Muscle of arm (tissue), 12 donors: Measurements from ENCODE around the gene ADARB2. TPM values are rescaled to one million over a fixed set of nuclear protein-coding genes. Genes with fewer than 3 reads are reported as not detected.
A peak's percentile ranks its signal among the peaks of the same experiment; 100 is the strongest.
"Not testable (repeated sequence)": the region's sequence is repeated elsewhere in the genome, so short reads cannot be mapped to it uniquely, and the experiment has no call there.

Experiments
- DNase-seq: peaks from one replicate; pipeline ENCODE4 v3.0.0-alpha.2; 2013
- polyA plus RNA-seq, 12 donors: library from polyadenylated mRNA; unstranded; fragments of 120-200 nt; gene quantifications; one replicate each; pipeline ENCODE4 v1.2.1, GENCODE V29; 2013; ENCODE audit not compliant: insufficient read length in 12 of 12

ADARB2 gene
- polyA plus RNA-seq, 12 donors = 0.07 to 0.48 (median 0.32) TPM; not detected in 2

DNA sequence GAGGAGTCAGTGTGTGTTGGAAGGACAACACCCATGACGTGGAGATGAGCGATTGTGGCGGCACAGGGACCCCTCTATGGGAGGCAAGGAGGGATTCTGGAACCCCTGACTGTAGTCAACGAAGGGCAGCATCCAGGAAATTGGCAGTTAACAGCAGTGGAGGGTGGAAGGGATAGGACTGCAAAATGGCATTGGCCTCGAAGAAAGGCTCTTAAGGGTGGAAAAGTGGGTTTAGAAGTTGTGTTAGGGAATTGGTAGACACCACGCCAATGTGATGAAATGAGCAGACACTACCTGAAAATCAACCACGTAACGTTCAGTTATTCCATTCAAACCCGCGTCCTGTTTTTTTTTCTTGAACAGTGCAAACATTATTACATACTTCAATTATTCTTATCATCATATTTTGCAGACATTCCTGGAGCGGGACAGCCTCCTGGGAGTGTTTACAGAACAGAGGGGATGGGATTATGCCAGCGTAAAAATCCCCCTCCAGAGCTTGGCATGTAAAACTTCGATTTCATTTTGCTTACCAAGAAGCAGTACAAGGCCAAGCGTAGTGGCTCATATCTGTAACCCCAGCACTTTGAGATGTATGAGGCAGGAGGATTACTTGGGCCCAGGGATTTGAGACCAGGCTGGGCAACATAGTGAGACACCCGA, 409.0 kb downstream of the ADARB2 start:
- DNase-seq = no peak

DNA sequence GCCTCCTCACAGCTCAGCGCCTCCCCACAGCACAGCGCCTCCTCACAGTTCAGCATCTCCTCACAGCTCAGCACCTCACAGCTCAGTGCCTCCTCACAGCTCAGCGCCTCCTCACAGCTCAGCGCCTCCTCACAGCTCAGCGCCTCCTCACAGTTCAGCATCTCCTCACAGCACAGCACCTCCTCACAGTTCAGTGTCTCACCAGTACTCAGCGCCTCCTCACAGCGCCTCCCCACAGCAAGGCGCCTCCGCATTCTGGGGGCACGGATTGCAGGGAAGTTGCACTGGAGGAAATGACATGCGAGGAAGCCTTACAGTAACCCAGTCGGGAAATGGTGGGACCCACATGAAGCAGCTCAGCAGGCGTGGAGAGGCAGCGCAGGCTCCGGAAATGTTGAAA, 409.6 kb downstream of the ADARB2 start:
- no peak for DNase-seq

GRCh38 chr10:1326514-1326913, 410.8 kb downstream of the ADARB2 start:
- DNase-seq = not testable (repeated sequence)

GRCh38 chr10:1324903-1325302, 412.4 kb downstream of the ADARB2 start:
- peak; percentile 38 for DNase-seq

DNA sequence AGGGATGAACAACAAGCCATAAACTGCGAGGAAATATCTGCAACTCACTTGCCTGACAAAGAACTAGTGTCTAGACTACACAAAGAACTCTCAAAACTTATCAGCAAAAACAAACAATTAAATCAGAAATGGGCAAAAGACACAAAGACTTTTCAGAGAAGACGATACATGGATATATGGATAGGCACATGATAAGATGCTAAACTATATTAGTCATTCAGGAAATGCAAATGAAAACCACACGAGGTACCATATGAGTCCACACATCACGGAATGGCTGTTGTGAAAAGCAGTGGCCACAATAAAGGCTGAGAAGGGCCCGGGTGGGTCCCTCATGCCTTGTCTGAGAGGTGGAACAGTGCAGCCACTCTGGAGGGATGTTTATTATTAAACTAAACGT, 413.4 kb downstream of the ADARB2 start:
- DNase-seq = no peak

DNA sequence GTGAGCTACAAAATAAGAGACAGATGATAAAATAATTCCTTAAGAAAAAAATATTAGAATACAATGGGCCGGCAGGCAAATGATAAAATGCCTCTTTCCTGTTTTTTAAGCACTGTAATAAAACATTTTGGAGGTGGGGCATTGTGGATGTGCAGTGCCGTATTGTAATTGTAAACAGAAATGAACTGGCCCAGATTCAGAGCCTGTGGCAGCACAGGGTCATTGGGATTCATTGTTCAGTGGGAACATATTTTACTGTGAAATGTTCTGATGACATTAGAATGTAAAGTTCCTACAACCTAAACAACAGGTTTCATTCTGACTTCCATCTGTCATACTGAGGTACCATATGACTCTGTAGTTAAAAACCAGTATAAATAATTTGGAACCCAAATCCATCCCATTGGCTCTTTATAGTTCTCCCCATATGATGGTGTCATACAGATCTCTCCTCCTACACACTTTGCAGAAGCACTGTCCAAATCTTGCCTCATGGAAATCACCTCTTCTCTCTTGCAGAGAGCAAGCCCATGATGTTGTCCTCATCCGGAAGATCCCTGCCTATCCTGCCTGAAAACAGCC, 416.5 kb downstream of the ADARB2 start:
- DNase-seq = no peak

DNA sequence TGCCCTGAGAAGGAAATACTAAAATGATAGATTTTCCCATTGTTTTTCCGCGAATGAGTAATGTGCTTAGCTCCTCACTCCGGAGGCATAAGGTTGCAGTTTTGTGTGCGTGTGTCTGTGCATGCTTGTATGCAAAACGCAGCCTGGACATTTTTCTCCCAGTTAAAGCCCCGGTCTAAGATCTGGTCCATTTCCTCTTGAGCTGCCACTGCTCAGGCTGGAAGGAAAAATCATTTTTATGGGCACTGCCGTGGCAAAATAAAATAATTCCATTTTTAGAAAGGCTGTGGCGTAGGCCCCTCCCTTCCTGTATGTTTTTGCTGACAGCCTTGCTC, 420.5 kb downstream of the ADARB2 start:
- DNase-seq = no peak

DNA sequence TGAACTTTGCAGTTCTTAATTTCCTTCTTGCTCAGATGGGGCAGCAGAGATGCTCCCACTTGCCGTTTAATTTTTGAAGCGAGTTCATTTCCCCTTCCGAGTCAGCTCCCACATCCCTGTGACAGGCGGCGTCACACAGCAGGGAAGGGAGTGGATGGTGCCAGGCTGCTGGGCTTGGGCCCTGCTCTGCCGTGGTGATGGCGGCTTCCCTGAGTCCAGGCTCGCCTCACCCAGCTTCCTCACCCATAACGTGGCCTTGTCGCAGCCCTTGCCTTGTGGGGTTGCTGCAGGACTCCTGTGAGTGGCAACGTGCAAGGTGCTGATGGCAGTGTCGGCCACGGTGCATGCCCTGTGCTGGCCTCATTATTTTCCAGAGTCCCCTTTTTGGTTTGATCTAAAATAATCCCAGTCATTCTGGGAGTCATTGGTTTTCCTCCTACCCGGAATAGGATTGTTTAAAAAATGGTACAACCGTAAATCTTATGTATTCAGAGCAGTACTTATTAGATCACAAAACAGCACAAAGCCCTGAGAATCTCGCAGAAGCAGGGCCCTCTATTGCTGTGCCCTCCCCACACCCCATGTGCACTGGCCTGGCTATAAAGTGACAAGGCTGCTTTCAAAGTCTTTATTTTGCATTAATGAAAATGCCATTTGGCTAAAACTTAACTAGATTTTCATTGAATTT, 421.1 kb downstream of the ADARB2 start:
- no peak for DNase-seq

- no peak for DNase-seq
These were observed 422.1 kb downstream of the ADARB2 start for GRCh38 chr10:1315178-1315577.

- no peak for DNase-seq
These were observed 425.6 kb downstream of the ADARB2 start for GRCh38 chr10:1311726-1312125.

DNA sequence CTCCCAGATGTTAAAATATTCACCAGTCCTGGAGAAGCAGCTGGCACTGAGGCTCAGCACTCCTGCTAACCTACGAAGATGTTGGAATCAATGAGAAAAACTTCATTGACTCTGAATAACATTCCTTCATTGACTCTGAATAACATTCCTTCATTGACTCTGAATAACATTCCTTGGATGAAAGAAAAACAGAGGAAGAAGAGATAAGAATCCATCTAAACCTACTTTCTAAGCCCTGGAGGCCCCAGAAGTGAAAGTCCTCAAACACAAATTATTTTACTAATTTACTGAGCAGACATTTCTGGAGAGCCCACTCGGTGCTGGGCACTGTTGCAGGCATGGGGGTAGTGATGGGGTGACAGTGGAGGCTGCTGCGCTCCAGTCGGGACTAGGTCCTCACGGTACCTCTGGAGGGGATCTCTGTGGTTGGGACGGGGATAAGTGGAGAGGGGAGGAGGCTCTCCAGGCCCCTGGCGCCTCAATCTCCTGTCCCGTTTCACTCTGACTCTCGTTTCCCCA, 427.0 kb downstream of the ADARB2 start:
- no peak for DNase-seq

- DNase-seq = no peak
These were observed 427.6 kb downstream of the ADARB2 start for GRCh38 chr10:1309617-1310270.

DNA sequence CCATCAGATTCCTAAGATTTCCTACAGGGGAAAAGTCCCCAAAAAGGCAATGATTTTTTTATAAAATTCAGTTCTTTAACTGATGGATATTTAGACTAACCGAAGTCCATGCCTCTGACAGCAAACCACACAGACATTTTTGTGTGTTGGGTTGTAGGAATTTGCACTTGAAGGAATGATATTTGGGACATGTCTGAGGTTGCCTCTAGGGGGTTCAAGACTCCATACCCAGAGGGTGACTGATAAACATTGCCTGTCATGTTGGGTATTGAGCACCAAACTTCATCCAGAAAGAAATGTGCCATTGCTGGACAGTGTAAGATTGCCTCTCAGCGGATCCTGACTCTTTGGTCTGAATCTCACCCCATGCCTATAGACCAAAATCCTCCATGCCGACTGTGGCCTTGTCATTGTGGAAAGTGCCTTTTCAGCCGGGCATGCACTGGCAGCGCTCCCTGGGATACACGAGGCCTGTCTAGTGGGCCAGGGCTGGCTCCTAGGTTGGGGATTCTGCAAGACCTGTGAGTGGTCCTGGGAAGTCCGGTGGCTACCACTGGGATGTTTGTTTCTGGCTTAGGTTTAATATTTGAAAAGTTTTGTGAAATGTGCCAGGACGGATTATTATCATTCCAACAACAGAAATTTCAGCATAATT, 428.2 kb downstream of the ADARB2 start:
- DNase-seq = no peak

GRCh38 chr10:1308173-1308961, 429.0 kb downstream of the ADARB2 start:
- DNase-seq = no peak

- DNase-seq = no peak
These were observed 436.2 kb downstream of the ADARB2 start for GRCh38 chr10:1301143-1301542.

DNA sequence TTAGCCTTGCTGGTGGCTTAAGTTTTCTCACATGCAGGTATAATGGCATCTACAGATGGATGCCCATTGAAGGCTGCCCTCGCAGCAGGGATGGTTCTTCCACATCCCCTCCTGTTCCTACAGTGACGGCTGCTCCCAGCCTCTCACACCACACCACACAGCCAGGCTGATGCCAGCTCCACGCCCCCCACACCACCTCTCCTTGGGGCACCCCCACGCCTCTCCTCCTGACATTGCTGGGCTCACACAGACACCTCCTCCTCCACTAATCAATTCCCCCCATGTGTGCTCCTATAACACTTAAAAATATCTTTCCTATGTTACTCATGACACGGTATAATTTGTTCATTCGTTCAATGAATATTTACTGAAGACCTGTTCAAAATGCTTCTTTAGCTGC, 437.1 kb downstream of the ADARB2 start:
- DNase-seq = no peak

GRCh38 chr10:1299041-1299726, 438.1 kb downstream of the ADARB2 start:
- DNase-seq = no peak

- no peak for DNase-seq
These were observed 439.6 kb downstream of the ADARB2 start for GRCh38 chr10:1297566-1298301.

GRCh38 chr10:1295756-1296480, 441.4 kb downstream of the ADARB2 start:
- DNase-seq = no peak
